GM13977 (cell line): Measurements from ENCODE around the gene SLC24A3.

Experiments
- DNase-seq: peaks from one replicate; pipeline ENCODE4 v3.0.0; 2012; ENCODE audit warnings: low spot score
- in situ Hi-C: fragments of 300-500 bp; cut with MboI; formaldehyde crosslinking; loops from one replicate; pipeline ENCODE4 v1.12.0; 2022; ENCODE audit warnings: low sequenced_read_pairs, low pct_unique_long_range_greater_than_20kb, mixed read lengths, inconsistent platforms; ENCODE audit not compliant: unreplicated experiment
- TF ChIP-seq, protein P1 (sequence below): IDR thresholded peaks from 2 replicates; pipeline ENCODE4 v1.5.1; 2012; ENCODE audit warnings: mild to moderate bottlenecking, control low read depth; ENCODE audit not compliant: insufficient read depth; ENCODE audit errors: extremely low read depth, missing control alignments

The SLC24A3 gene

DNA sequence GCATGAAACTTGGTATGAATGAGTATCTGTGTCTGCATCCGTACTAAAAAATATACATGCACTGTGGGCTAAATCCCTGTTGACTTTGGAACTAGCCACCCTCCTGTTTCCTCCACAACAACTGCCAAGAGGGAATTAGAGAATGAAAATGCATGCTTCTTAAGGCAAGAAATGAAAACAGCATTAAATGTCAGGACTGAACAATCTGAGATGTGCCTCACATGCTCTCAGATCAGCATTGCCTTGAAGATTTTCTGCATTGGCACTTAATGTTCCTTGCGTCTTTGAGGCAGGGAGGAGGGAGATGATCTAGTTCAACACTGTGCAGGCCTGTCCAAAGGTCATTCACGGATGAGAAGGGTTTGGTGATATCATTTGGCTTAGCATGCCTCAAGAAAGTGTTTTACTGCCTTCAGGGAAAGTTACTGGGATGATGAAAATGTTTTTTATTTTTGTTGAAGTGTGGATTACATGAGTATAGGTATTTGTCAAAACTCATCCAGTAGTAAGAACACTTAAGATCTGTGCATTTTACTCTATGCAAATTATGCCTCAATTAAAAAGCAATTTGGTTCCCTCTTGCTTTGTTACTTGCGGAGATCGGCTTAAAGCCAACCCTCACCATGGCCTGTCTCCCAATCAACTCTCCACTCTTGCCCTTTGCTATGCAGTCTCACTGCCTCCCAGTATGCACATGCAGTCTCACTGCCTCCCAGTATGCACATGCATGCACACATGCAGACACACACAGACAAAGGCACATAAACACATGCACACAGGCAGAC is 498.1 kb downstream of the SLC24A3 start:
- in situ Hi-C loops, result no loop called here
- no peak for DNase-seq
- TF ChIP-seq, protein P1, sequence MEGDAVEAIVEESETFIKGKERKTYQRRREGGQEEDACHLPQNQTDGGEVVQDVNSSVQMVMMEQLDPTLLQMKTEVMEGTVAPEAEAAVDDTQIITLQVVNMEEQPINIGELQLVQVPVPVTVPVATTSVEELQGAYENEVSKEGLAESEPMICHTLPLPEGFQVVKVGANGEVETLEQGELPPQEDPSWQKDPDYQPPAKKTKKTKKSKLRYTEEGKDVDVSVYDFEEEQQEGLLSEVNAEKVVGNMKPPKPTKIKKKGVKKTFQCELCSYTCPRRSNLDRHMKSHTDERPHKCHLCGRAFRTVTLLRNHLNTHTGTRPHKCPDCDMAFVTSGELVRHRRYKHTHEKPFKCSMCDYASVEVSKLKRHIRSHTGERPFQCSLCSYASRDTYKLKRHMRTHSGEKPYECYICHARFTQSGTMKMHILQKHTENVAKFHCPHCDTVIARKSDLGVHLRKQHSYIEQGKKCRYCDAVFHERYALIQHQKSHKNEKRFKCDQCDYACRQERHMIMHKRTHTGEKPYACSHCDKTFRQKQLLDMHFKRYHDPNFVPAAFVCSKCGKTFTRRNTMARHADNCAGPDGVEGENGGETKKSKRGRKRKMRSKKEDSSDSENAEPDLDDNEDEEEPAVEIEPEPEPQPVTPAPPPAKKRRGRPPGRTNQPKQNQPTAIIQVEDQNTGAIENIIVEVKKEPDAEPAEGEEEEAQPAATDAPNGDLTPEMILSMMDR, result no peak

DNA sequence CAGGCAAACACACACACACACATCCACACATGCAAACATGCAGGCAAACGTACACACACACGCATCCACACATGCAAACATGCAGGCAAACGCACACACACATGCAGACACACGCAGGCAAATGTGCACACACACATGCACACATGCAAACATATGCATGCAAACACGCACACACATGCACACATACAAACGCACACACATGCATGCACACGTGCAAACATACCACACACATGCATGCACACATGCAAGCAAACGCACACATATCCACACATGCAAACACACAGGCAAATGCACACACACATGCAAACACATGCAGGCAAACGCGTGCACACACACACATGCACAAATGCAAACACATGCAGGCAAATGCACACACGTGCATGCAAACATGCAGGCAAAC is 498.7 kb downstream of the SLC24A3 start:
- in situ Hi-C loops, result no loop called here
- no peak for DNase-seq

DNA sequence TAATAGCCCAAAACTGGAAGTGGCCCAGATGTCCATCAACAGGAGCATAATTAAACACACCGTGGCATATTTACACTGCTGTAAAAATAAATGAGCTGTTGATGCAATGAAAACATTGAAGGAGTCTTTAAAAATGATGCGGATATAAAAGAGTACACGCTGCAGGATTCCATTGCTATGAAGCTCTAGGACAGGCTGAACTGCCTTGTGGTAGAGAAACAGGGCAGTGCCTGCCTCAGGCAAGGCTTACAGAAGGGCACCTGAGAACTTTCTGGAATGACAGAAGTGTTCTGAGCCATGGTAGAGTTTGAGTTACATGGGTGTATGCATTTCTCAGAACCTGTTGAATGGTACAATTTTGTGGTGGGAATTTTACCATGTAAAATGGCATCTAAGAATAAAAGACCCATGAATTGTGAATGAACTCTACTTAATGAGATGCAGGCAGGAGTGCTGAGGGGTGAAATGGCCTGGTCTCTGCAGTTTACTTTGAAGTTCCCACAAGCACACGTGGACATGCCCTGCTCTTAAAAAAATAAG is 500.3 kb downstream of the SLC24A3 start:
- DNase-seq, result no peak
- TF ChIP-seq, protein P1, result no peak
- in situ Hi-C loops, result no loop called here

More for the DNA sequence above, 498.7 kb downstream of the SLC24A3 start:
- TF ChIP-seq, protein P1, result no peak

DNA sequence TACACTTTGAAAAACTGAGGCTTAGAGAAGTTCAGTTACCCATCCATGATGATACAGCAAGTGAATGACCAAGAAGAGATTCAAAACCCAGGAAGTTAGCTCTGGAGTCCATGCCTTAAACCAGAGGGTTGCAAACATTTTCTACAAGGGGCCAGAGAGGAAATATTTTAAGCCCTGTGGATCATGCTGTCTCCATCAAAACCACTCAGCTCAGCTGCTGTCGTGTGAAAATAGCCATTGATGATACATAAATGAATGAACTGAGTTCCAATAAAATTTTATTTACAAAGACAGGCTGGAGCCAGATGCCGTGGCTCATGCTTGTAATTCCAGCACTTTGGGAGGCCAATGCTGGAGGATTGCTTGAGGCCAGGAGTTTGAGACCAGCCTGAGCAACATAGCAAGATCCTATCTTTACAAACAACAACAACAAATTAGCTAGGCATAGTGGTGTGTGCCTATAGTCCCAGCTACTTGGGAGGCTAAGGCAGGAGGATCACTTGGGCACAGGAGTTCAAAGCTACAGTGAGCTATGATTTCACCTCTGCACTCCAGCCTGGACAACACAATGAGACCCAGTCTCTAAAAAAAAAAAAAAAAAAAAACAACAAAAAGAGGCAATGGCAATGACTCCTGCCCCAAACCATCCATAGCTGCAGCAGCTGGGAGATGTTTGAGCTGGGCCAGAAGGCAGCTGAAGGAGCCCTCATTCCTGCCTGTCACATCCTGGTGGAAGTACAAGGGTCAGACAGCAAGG is 501.6 kb downstream of the SLC24A3 start:
- DNase-seq, result no peak
- TF ChIP-seq, protein P1, result no peak
- in situ Hi-C loops, result no loop called here

DNA sequence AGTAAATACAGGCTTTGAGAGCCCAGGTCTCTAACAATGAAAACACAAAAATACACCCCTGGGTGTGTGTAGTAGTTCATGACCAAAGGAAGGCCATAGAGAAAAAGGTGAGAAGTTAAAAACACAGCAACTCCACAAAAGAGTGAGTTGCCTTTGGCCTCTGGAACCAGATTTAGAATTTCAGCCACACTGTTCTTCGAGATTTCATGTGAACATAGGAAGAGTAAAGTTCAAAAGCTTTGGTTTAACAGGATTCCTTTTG is 502.1 kb downstream of the SLC24A3 start:
- in situ Hi-C loops, result no loop called here
- DNase-seq, result no peak
- TF ChIP-seq, protein P1, result no peak

DNA sequence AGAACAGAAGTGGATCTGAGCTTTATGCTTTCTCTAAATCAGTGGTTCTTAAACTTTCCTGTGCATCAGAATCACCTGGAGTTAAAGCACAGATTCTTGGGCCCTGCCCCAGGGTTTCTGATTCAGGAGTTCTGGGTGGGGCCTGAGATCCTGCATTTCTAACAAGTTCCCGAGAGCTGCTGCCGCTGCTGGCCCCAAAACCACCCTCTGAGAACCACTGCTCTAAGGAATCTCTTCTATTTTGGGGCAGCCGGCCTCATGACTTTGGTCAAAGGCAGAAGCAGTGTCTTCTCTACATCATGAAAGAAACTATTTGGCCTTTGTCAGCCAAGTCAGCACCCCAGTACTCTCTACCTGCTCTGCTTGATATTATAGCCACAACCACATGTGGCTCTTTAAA is 503.5 kb downstream of the SLC24A3 start:
- TF ChIP-seq, protein P1, result no peak
- no peak for DNase-seq
- in situ Hi-C loops, result no loop called here
